HG03097 (cell line): Measurements from ENCODE around the gene SOWAHC.
"Not testable (repeated sequence)": the region's sequence is repeated elsewhere in the genome, so short reads cannot be mapped to it uniquely, and the experiment has no call there.

Experiments
- ATAC-seq: cut with Tn5 transposase; IDR thresholded peaks from one replicate; pipeline ENCODE4 v1.9.1; 2021; ENCODE audit not compliant: unreplicated experiment, low FRiP score

Gene SOWAHC

GRCh38 chr2:109614715-109615636, 812 bp downstream of the SOWAHC start:
- ATAC-seq, result no peak

- ATAC-seq, result no peak
These were observed 1.5 kb downstream of the SOWAHC start for GRCh38 chr2:109615637-109616144.

- no peak for ATAC-seq
These were observed 2.0 kb downstream of the SOWAHC start for GRCh38 chr2:109616184-109616583.

- no peak for ATAC-seq
These were observed 5.0 kb downstream of the SOWAHC start for GRCh38 chr2:109619032-109619615.

GRCh38 chr2:109623297-109623696, 9.1 kb downstream of the SOWAHC start:
- ATAC-seq, result no peak

- ATAC-seq, result no peak
These were observed 9.8 kb downstream of the SOWAHC start for GRCh38 chr2:109623923-109624322.

- ATAC-seq, result no peak
These were observed 10.2 kb downstream of the SOWAHC start for GRCh38 chr2:109624339-109624738.

- not testable (repeated sequence) for ATAC-seq
These were observed 14.2 kb downstream of the SOWAHC start for GRCh38 chr2:109628321-109628720.

- no peak for ATAC-seq
These were observed 15.7 kb downstream of the SOWAHC start for GRCh38 chr2:109629867-109630266.

GRCh38 chr2:109630441-109631430, 16.6 kb downstream of the SOWAHC start:
- no peak for ATAC-seq

GRCh38 chr2:109631741-109632140, 17.6 kb downstream of the SOWAHC start:
- no peak for ATAC-seq

- no peak for ATAC-seq
These were observed 18.1 kb downstream of the SOWAHC start for GRCh38 chr2:109632158-109632789.

GRCh38 chr2:109633284-109633961, 19.3 kb downstream of the SOWAHC start:
- no peak for ATAC-seq

- no peak for ATAC-seq
These were observed 21.5 kb downstream of the SOWAHC start for GRCh38 chr2:109635426-109636304.

GRCh38 chr2:109636317-109636716, 22.2 kb downstream of the SOWAHC start:
- ATAC-seq, result no peak

GRCh38 chr2:109637749-109638570, 23.8 kb downstream of the SOWAHC start:
- peak; percentile 55 for ATAC-seq

GRCh38 chr2:109638795-109639194, 24.6 kb downstream of the SOWAHC start:
- no peak for ATAC-seq

GRCh38 chr2:109640000-109640399, 25.8 kb downstream of the SOWAHC start:
- ATAC-seq, result not testable (repeated sequence)
